ENCODE results near the gene IGF1.

GRCh38 chr12:102394200-102394599 is 86.2 kb downstream of the IGF1 start:
- no peak for TF ChIP-seq EP300 (IDR thresholded peaks at IDR 0.05)
- TF ChIP-seq, protein P1, sequence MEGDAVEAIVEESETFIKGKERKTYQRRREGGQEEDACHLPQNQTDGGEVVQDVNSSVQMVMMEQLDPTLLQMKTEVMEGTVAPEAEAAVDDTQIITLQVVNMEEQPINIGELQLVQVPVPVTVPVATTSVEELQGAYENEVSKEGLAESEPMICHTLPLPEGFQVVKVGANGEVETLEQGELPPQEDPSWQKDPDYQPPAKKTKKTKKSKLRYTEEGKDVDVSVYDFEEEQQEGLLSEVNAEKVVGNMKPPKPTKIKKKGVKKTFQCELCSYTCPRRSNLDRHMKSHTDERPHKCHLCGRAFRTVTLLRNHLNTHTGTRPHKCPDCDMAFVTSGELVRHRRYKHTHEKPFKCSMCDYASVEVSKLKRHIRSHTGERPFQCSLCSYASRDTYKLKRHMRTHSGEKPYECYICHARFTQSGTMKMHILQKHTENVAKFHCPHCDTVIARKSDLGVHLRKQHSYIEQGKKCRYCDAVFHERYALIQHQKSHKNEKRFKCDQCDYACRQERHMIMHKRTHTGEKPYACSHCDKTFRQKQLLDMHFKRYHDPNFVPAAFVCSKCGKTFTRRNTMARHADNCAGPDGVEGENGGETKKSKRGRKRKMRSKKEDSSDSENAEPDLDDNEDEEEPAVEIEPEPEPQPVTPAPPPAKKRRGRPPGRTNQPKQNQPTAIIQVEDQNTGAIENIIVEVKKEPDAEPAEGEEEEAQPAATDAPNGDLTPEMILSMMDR (IDR thresholded peaks at IDR 0.05) = no peak

All from tibial nerve (tissue), 4 donors.